ENCODE results near the gene C2CD4C. TPM values are rescaled to one million over a fixed set of nuclear protein-coding genes. Genes with fewer than 3 reads are reported as not detected.
"Not testable (repeated sequence)": the region's sequence is repeated elsewhere in the genome, so short reads cannot be mapped to it uniquely, and the experiment has no call there.

The C2CD4C gene
- total RNA-seq, 6 donors from 2014 or later, result 0.76 to 2.1 (median 1.6) TPM

DNA sequence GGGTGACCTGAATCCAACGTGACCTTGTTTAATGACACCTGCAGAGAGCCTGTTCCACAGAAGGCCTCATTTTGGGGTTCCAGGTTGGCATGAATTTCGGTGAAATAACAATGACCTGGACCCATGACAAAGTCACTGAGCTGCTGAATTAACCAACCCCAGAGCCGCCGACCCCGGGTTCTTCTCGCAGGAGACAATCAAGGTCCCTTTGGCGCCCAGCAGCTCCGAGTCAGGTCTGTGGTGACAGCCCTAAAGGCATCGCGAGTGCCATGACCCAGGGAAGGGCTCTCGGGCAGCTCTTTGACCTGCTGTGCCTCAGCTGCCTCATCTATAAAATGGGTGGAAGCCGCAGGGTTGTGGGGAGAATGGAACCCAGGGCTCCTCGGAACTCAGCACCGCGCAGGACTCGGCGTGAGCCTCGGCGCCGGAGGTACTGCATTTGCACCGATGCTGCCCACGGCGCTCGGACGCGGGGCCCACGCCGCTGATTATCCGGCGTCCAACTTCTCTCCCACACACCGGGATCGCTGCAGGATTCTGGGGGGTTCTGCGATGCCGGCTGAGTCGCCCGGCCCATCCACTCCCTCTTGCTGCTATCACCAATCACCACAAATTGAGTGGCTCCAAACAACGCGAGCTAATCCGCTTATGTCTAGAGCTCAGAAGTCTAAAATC, 46.2 kb upstream of the C2CD4C start:
- no peak for TF ChIP-seq EP300 (IDR thresholded peaks at IDR 0.05)
- TF ChIP-seq, protein P1, sequence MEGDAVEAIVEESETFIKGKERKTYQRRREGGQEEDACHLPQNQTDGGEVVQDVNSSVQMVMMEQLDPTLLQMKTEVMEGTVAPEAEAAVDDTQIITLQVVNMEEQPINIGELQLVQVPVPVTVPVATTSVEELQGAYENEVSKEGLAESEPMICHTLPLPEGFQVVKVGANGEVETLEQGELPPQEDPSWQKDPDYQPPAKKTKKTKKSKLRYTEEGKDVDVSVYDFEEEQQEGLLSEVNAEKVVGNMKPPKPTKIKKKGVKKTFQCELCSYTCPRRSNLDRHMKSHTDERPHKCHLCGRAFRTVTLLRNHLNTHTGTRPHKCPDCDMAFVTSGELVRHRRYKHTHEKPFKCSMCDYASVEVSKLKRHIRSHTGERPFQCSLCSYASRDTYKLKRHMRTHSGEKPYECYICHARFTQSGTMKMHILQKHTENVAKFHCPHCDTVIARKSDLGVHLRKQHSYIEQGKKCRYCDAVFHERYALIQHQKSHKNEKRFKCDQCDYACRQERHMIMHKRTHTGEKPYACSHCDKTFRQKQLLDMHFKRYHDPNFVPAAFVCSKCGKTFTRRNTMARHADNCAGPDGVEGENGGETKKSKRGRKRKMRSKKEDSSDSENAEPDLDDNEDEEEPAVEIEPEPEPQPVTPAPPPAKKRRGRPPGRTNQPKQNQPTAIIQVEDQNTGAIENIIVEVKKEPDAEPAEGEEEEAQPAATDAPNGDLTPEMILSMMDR (IDR thresholded peaks at IDR 0.05), result no peak
- no peak for TF ChIP-seq POLR2A (IDR thresholded peaks at IDR 0.05)
- no peak for TF ChIP-seq POLR2AphosphoS5 (IDR thresholded peaks at IDR 0.05)
- Histone ChIP-seq H3K36me3 (peaks cover 0 to 8% (median 0%) of the 10 kb centered on the region in 4 donors), H3K4me3 (no peak overlapping the region), H3K27ac (no peak overlapping the region), H3K9me3 (no peaks in the 10 kb centered on the region), H3K27me3 (peaks cover 0 to 4% (median 0%) of the 10 kb centered on the region in 4 donors), H3K4me1 (peaks cover 0 to 10% (median 4%) of the 10 kb centered on the region in 4 donors)
- ATAC-seq (ENCODE audit: low FRiP score in 2 of 2) (no peak), DNase-seq (peak in 1 of 2 donors; percentile 78)
- WGBS, 2 donors, result 92 to 95% methylated on average over 12 to 38 of the region's 39 CpGs

DNA sequence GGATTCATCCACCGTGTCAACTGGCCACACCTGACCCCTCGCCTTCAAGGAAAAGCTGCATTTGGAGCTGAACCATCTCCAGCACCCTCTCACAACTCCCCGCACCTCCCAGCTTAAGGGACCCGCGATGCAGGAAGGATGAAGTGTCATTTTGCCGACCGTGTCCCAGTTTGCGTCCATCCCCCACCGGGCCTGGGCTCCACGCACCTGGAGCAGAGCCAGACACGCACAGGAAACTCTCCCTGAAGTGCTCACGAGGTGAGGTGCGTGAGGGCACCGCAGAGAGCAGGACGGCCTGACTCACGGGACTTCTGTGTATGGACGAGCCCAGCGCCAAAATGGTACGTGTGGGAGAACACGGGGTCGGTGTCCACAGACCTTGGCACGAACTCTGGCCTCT, 44.7 kb upstream of the C2CD4C start:
- Histone ChIP-seq H3K27me3 (no peaks in the 10 kb centered on the region), H3K36me3 (peaks cover 0 to 8% (median 0%) of the 10 kb centered on the region in 4 donors), H3K4me1 (no peaks in the 10 kb centered on the region), H3K9me3 (no peaks in the 10 kb centered on the region), H3K4me3 (no peak overlapping the region), H3K27ac (no peak overlapping the region)
- ATAC-seq (ENCODE audit: low FRiP score in 2 of 2), result no peak
- peak in 1 of 2 donors; percentile 50 for DNase-seq
- no peak for TF ChIP-seq EP300 (IDR thresholded peaks at IDR 0.05)
- TF ChIP-seq, protein P1 (IDR thresholded peaks at IDR 0.05), result no peak
- 93 to 96% methylated on average over 16 to 22 of the region's 22 CpGs for WGBS, 2 donors

DNA sequence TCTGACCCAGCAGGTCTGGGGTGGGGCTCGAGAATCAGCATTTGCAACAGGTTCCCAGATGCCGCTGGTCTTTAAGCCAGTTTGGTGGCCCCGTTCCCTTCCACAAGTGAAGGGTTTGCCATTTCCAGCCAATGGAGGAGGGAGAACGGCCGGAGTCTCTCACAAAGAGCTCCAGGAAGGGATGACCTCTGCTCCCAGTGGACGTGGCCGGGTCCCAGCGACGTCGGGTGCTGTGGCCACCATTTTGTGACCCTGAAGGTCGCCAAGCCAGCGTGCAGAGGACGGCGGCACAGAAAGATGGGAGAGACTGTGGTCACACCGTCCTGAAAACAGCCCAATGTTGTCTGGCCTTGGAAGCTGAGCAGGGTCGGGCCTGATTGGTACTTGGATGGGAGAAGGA, 43.9 kb upstream of the C2CD4C start:
- Histone ChIP-seq H3K27me3 (no peaks in the 10 kb centered on the region), H3K4me1 (peaks cover 0 to 4% (median 3%) of the 10 kb centered on the region in 4 donors), H3K9me3 (no peaks in the 10 kb centered on the region), H3K36me3 (peaks cover 0 to 8% (median 0%) of the 10 kb centered on the region in 4 donors), H3K4me3 (no peak overlapping the region), H3K27ac (no peak overlapping the region)
- DNase-seq, result peak in 1 of 2 donors; percentile 62
- WGBS, 2 donors, result 91 to 95% methylated on average over 16 of the region's 16 CpGs
- ATAC-seq (ENCODE audit: low FRiP score in 2 of 2), result no peak
- TF ChIP-seq, protein P1 (IDR thresholded peaks at IDR 0.05), result no peak
- no peak for TF ChIP-seq EP300 (IDR thresholded peaks at IDR 0.05)
- no peak for TF ChIP-seq POLR2A (IDR thresholded peaks at IDR 0.05)
- TF ChIP-seq POLR2AphosphoS5 (IDR thresholded peaks at IDR 0.05), result no peak

DNA sequence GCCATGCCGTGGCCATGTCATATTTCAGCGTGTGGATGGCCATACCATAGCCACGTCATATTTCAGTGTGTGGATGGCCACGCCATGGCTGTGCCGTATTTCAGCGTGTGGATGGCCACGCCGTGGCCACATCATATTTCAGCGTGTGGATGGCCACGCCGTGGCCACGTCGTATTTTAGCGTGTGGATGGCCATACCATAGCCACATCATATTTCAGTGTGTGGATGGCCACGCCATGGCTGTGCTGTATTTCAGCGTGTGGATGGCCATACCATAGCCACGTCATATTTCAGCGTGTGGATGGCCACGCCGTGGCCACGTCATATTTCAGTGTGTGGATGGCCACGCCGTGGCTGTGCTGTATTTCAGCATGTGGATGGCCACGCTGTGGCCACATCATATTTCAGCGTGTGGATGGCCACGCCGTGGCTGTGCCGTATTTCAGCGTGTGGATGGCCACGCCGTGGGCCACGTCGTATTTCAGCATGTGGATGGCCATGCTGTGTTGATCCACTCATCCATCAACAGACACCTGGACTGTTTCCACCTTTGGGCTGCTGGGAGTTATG, 42.0 kb upstream of the C2CD4C start:
- ATAC-seq (ENCODE audit: low FRiP score in 2 of 2); H3K27me3 ChIP-seq; H3K9me3 ChIP-seq; DNase-seq; H3K4me3 ChIP-seq; H3K27ac ChIP-seq; H3K36me3 ChIP-seq: not testable (repeated sequence)
- WGBS, 2 donors, result 93 to 94% methylated on average over 28 to 33 of the region's 33 CpGs
- peaks cover 5 to 12% (median 8%) of the 10 kb centered on the region in 4 donors for H3K4me1 ChIP-seq

DNA sequence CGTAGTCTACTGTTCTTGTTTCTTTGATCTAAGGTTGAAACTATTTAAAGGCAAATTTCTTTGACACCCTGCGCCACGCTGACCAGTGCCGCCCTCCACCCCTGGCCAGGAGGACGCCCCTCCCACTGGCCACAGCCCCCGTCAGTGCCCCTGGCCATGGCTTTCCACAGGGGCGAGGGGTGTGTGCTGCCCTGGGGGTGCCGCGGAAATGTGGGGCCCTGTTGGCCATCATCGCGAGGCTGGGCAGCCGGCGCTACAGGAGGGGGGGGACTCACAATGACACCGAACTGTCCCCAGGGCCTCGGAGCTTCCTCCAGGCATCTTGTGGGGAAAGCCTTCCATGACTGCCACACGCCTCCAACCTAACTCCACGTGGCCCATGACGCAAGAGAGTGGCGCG, 41.0 kb upstream of the C2CD4C start:
- H3K4me1 ChIP-seq, result peaks cover 5 to 12% (median 8%) of the 10 kb centered on the region in 4 donors
- H3K27me3 ChIP-seq, result no peaks in the 10 kb centered on the region
- ATAC-seq (ENCODE audit: low FRiP score in 2 of 2) (no peak), DNase-seq (peak in 1 of 2 donors; percentile 53)
- TF ChIP-seq POLR2AphosphoS5 (IDR thresholded peaks at IDR 0.05) (no peak), POLR2A (IDR thresholded peaks at IDR 0.05) (no peak), EP300 (IDR thresholded peaks at IDR 0.05) (no peak)
- TF ChIP-seq, protein P1 (IDR thresholded peaks at IDR 0.05), result no peak
- H3K4me3 ChIP-seq, result no peak overlapping the region
- H3K27ac ChIP-seq, result no peak overlapping the region
- H3K9me3 ChIP-seq, result no peaks in the 10 kb centered on the region
- WGBS, 2 donors, result 90 to 96% methylated on average over 18 to 20 of the region's 20 CpGs
- H3K36me3 ChIP-seq, result no peaks in the 10 kb centered on the region

All from upper lobe of left lung (tissue), 6 donors.